ENCODE results near the gene NWD2. TPM values are rescaled to one million over a fixed set of nuclear protein-coding genes. Genes with fewer than 3 reads are reported as not detected.
"Not testable (repeated sequence)": the region's sequence is repeated elsewhere in the genome, so short reads cannot be mapped to it uniquely, and the experiment has no call there.

Gene NWD2
- polyA plus RNA-seq, 1 donor (not counting 4 experiments of a cell fraction or from before 2014, with no cell fraction given) = 0.10 TPM

DNA sequence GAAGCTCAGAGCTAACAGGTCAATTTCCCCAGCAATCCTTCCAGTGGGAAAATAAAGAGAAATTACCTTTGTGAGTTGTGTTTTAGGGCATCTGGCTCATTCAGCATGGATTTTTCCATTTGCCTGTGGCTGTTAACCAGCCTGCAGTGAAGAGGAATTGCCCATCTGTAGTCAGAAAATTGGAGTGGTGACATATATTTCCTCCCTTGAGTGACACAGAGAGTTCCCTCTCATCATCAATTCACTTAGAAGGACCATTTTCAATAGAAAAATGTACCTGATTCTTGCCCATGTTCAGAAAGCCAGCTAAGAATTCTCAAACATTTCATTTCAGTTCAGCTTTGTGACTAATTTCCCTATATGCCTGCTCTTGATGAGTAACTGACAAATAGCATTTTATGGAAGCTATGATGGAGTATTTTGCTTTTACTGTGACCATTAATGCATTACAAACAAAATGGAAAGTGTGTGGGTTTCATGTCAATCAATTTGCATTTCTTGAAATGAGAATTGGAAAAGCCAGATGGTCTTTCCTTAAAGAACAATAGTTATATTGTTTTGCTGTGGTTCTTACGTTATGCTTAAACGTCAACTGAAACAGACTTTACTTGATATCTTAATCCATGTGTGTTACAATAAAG, 155.8 kb downstream of the NWD2 start:
- H3K9me3 ChIP-seq (ENCODE audit: control insufficient read depth, low read depth, low read length) = no peaks in the 10 kb centered on the region
- no peaks in the 10 kb centered on the region for H4K20me1 ChIP-seq (ENCODE audit: control insufficient read depth, extremely low read depth, insufficient read depth, low read length)
- FAIRE-seq (no peak), DNase-seq (ENCODE audit: low read depth, low spot score) (no peak)
- no peak overlapping the region for H3K9ac ChIP-seq (ENCODE audit: control insufficient read depth, extremely low read depth, insufficient read depth, low read length)
- dilution Hi-C loops (cut with MboI; ENCODE audit: extremely low pct_ligation_motif_present, low sequenced_read_pairs) = no loop called here
- no peak overlapping the region for H3K4me3 ChIP-seq (ENCODE audit: control insufficient read depth in 2 of 3, extremely low read depth in 1 of 3, insufficient read depth in 2 of 3, low read depth in 1 of 3, low read length in 3 of 3)
- H3K27ac ChIP-seq (ENCODE audit: control insufficient read depth, insufficient read depth, low read length) = no peak overlapping the region
- no peak for TF ChIP-seq EZH2 (IDR thresholded peaks at IDR 0.05; ENCODE audit: low read length)
- TF ChIP-seq, protein P1, sequence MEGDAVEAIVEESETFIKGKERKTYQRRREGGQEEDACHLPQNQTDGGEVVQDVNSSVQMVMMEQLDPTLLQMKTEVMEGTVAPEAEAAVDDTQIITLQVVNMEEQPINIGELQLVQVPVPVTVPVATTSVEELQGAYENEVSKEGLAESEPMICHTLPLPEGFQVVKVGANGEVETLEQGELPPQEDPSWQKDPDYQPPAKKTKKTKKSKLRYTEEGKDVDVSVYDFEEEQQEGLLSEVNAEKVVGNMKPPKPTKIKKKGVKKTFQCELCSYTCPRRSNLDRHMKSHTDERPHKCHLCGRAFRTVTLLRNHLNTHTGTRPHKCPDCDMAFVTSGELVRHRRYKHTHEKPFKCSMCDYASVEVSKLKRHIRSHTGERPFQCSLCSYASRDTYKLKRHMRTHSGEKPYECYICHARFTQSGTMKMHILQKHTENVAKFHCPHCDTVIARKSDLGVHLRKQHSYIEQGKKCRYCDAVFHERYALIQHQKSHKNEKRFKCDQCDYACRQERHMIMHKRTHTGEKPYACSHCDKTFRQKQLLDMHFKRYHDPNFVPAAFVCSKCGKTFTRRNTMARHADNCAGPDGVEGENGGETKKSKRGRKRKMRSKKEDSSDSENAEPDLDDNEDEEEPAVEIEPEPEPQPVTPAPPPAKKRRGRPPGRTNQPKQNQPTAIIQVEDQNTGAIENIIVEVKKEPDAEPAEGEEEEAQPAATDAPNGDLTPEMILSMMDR (optimal IDR thresholded peaks at IDR 0.05 in 1 of 3, IDR thresholded peaks at IDR 0.05 in 1 of 3, conservative IDR thresholded peaks at IDR 0.05 in 1 of 3; ENCODE audit: extremely low read depth in 1 of 3, insufficient read depth in 2 of 3, low read length in 3 of 3) = no peak
- H3K4me2 ChIP-seq (ENCODE audit: control insufficient read depth, extremely low read depth, insufficient read depth, low read depth, low read length) = no peak overlapping the region
- H3K27me3 ChIP-seq (ENCODE audit: control insufficient read depth, extremely low read depth, insufficient read depth, low read length) = no peaks in the 10 kb centered on the region
- no peaks in the 10 kb centered on the region for H3K79me2 ChIP-seq (ENCODE audit: control insufficient read depth, insufficient read depth, low read length)
- H3K9me1 ChIP-seq (ENCODE audit: control insufficient read depth, extremely low read depth, insufficient read depth, low read length) = no peaks in the 10 kb centered on the region
- H3K4me1 ChIP-seq (ENCODE audit: control insufficient read depth, extremely low read depth, insufficient read depth, low read length) = no peaks in the 10 kb centered on the region
- no peaks in the 10 kb centered on the region for H3K36me3 ChIP-seq (ENCODE audit: control insufficient read depth in 2 of 2, extremely low read depth in 1 of 2, insufficient read depth in 2 of 2, low read length in 2 of 2)
- no peak overlapping the region for H2AFZ ChIP-seq (ENCODE audit: control insufficient read depth, low read length)

DNA sequence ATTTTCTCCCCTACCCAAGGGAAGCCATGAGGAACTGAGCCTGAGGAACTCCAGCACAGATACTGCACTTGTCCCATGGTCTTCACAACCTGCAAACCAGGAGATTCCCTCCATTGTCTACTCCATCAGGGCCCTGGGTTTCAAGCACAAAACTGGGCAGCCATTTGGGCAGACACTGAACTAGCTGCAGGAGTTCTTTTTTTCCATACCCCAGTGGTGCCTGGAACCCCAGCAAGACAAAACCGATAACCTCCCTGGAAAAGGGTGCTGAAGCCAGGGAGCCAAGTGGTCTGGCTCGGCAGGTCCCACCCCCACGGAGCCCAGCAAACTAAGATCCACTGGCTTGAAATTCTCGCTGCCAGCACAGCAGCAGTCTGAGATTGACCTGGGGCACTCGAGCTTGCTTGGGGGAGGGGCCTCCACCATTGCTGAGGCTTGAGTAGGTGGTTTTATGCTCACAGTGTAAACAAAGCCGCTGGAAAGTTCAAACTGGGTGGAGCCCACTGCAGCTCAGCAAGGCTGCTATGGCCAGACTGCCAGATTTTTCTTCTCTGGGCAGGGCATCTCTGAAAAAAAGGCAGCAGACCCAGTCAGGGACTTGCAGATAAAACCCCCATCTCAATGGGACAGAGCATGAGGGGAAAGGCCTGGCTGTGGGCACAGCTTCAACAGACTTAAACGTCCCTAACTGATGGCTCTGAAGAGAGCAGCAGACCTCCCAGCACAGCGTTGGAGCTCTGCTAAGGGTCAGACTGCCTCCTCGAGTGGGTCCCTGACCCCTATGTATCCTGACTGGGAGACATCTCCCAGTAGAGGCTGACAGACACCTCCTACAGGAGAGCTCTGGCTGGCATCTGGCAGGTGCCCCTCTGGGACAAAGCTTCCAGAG, 163.6 kb downstream of the NWD2 start:
- FAIRE-seq; H2AFZ ChIP-seq (ENCODE audit: control insufficient read depth, low read length); H3K27me3 ChIP-seq (ENCODE audit: control insufficient read depth, extremely low read depth, insufficient read depth, low read length); H3K4me2 ChIP-seq (ENCODE audit: control insufficient read depth, extremely low read depth, insufficient read depth, low read depth, low read length); H3K36me3 ChIP-seq (ENCODE audit: control insufficient read depth in 2 of 2, extremely low read depth in 1 of 2, insufficient read depth in 2 of 2, low read length in 2 of 2); H3K4me3 ChIP-seq (ENCODE audit: control insufficient read depth in 2 of 3, extremely low read depth in 1 of 3, insufficient read depth in 2 of 3, low read depth in 1 of 3, low read length in 3 of 3); H3K79me2 ChIP-seq (ENCODE audit: control insufficient read depth, insufficient read depth, low read length); H3K27ac ChIP-seq (ENCODE audit: control insufficient read depth, insufficient read depth, low read length); DNase-seq (ENCODE audit: low read depth, low spot score); H3K4me1 ChIP-seq (ENCODE audit: control insufficient read depth, extremely low read depth, insufficient read depth, low read length); H3K9ac ChIP-seq (ENCODE audit: control insufficient read depth, extremely low read depth, insufficient read depth, low read length); H3K9me1 ChIP-seq (ENCODE audit: control insufficient read depth, extremely low read depth, insufficient read depth, low read length); dilution Hi-C loops (cut with MboI; ENCODE audit: extremely low pct_ligation_motif_present, low sequenced_read_pairs); H4K20me1 ChIP-seq (ENCODE audit: control insufficient read depth, extremely low read depth, insufficient read depth, low read length); H3K9me3 ChIP-seq (ENCODE audit: control insufficient read depth, low read depth, low read length): not testable (repeated sequence)

DNA sequence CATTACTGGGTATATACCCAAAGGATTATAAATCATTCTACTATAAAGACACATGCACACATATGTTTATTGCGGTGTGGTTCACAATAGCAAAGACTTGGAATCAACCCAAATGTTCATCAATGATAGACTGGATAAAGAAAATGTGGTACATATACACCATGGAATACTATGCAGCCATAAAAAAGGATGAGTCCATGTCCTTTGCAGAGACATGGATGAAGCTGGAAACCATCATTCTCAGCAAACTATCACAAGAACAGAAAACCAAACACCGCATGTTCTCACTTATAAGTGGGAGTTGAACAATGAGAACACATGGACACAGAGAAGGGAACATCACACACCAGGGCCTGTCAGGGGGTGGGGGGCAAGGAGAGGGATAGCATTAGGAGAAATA, 169.1 kb downstream of the NWD2 start:
- H4K20me1 ChIP-seq (ENCODE audit: control insufficient read depth, extremely low read depth, insufficient read depth, low read length); H3K36me3 ChIP-seq (ENCODE audit: control insufficient read depth in 2 of 2, extremely low read depth in 1 of 2, insufficient read depth in 2 of 2, low read length in 2 of 2); H3K4me2 ChIP-seq (ENCODE audit: control insufficient read depth, extremely low read depth, insufficient read depth, low read depth, low read length); H3K9me3 ChIP-seq (ENCODE audit: control insufficient read depth, low read depth, low read length); DNase-seq (ENCODE audit: low read depth, low spot score); H3K9me1 ChIP-seq (ENCODE audit: control insufficient read depth, extremely low read depth, insufficient read depth, low read length); H3K4me3 ChIP-seq (ENCODE audit: control insufficient read depth in 2 of 3, extremely low read depth in 1 of 3, insufficient read depth in 2 of 3, low read depth in 1 of 3, low read length in 3 of 3); H3K27me3 ChIP-seq (ENCODE audit: control insufficient read depth, extremely low read depth, insufficient read depth, low read length); H3K79me2 ChIP-seq (ENCODE audit: control insufficient read depth, insufficient read depth, low read length); H3K4me1 ChIP-seq (ENCODE audit: control insufficient read depth, extremely low read depth, insufficient read depth, low read length); dilution Hi-C loops (cut with MboI; ENCODE audit: extremely low pct_ligation_motif_present, low sequenced_read_pairs); H3K9ac ChIP-seq (ENCODE audit: control insufficient read depth, extremely low read depth, insufficient read depth, low read length); H3K27ac ChIP-seq (ENCODE audit: control insufficient read depth, insufficient read depth, low read length); FAIRE-seq; H2AFZ ChIP-seq (ENCODE audit: control insufficient read depth, low read length): not testable (repeated sequence)

All from keratinocyte (primary cell).